Duodenal mucosa (tissue), 2 donors: ENCODE data around the gene DNAI4.

Experiments used
- H3K27ac ChIP-seq: one replicate; pipeline ENCODE4 v1.7.0; 2013; ENCODE audit warnings: low read depth, low read length
- H3K27me3 ChIP-seq, 2 donors: one replicate each; pipeline ENCODE4 v1.7.0; 2013; ENCODE audit warnings: low read length in 2 of 2, control low read depth in 1 of 2; ENCODE audit not compliant: insufficient read depth in 2 of 2, control insufficient read depth in 1 of 2
- H3K36me3 ChIP-seq, 2 donors: one replicate each; pipeline ENCODE4 v1.7.0; 2013; ENCODE audit warnings: low read length in 2 of 2, control low read depth in 1 of 2; ENCODE audit not compliant: insufficient read depth in 2 of 2, control insufficient read depth in 1 of 2
- H3K4me1 ChIP-seq, 2 donors: one replicate each; pipeline ENCODE4 v1.7.0; 2013; ENCODE audit warnings: low read length in 2 of 2, control low read depth in 1 of 2; ENCODE audit not compliant: insufficient read depth in 2 of 2, control insufficient read depth in 1 of 2
- H3K4me3 ChIP-seq, 2 donors: one replicate each; pipeline ENCODE4 v1.7.0; 2013; ENCODE audit warnings: low read length in 2 of 2, low read depth in 1 of 2
- H3K9ac ChIP-seq, 2 donors: one replicate each; pipeline ENCODE4 v1.7.0; 2013; ENCODE audit warnings: low read length in 2 of 2, low read depth in 1 of 2
- H3K9me3 ChIP-seq, 2 donors: one replicate each; pipeline ENCODE4 v1.7.0; 2013; ENCODE audit warnings: low read length in 2 of 2, control low read depth in 1 of 2; ENCODE audit not compliant: control insufficient read depth in 1 of 2

The DNAI4 gene

DNA sequence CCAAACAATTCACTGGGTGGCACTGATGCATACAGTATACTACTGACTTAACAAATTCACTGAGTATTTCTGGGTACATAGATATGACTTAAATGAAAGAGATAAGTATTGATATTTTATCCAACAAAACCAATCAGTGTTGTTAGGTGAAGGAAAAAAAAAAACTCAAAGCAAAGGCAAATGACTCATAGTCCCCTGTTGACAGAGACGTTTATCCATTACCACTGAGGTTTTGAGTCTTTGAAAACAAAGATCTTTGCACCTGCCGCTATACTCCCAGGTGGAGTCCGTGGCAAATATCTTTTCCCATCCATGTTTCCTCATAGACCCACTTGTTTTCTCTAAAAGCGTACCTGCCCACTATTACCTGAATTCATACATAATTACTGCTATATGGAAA is 154.0 kb downstream of the DNAI4 start:
- Histone ChIP-seq H3K4me1 (no peaks in the 10 kb centered on the region), H3K4me3 (no peak overlapping the region), H3K27me3 (no peaks in the 10 kb centered on the region), H3K9me3 (no peaks in the 10 kb centered on the region), H3K27ac (no peak overlapping the region), H3K9ac (no peak overlapping the region), H3K36me3 (no peaks in the 10 kb centered on the region)

DNA sequence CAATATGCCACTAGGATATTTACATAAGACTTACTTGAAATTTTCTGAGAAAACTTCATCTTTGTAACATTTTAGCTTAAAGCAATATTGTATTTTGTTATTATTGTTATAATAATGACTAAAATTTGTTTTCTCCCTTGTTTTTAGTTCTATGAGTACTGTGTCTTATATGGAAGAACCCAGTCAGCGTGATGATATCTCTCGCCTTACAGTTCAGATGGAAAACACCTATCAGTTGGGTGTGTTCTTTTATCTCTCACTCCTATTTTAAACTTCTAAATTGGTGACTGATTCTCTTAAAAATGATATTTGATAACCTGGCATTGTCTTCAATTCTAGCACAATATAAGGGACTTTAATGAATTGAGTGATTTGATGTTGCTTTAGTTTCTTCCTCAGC is 154.4 kb downstream of the DNAI4 start:
- Histone ChIP-seq H3K27ac (no peak overlapping the region), H3K9me3 (no peaks in the 10 kb centered on the region), H3K4me3 (no peak overlapping the region), H3K9ac (no peak overlapping the region), H3K27me3 (no peaks in the 10 kb centered on the region), H3K4me1 (no peaks in the 10 kb centered on the region), H3K36me3 (no peaks in the 10 kb centered on the region)

DNA sequence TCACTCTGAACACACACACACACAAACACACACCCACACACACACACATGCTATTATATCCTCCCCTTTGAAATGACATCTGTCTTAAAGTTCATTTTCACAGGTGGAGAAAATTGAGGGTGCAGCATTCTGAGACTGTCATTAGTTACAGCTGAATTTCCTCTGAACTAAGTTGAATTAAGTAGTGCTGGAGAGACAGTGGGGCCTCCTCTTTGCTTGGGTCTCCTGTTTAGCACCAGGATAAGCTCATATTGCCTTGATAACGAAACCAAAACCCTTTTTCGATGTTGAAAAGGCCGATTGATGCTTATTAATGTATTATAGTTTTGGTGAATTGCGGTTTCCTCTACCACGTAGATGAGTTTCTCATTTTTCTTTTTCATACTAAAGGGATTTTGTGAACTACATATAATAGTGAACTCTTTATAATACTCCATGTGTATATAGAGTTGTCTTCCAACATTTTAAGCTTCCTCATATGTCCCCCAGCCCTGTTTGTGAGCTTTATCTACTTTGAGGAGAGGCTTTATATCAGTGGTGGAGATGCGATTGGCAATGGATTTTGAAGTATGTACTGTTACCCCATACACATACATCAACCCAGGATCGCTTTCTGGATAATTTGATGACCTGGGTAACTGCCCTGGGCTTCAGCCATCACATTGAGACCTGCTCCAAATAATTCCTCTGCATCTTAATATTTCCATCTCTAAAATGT is 155.0 kb downstream of the DNAI4 start:
- Histone ChIP-seq H3K4me1 (no peaks in the 10 kb centered on the region), H3K36me3 (no peaks in the 10 kb centered on the region), H3K4me3 (no peak overlapping the region), H3K9me3 (no peaks in the 10 kb centered on the region), H3K27me3 (no peaks in the 10 kb centered on the region), H3K27ac (no peak overlapping the region), H3K9ac (no peak overlapping the region)

DNA sequence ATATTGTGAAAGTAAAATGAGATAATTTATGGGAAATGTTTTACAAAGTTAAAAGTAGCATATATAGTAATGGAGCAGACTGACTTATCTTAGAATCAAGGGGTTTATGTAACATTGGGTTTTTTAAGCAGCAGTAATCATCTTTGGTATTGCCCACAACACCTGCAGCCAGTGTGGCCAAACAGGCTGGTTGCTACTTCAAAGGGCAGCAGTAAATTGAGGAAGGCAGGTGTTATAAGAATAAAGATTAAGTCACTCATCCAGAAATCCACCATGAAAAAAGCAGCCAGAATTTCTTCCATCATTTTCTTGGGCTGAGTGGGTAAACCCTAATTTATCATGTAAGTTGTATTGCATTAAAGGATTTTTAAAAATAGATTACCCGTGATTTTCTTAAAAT is 155.7 kb downstream of the DNAI4 start:
- Histone ChIP-seq H3K27me3 (no peaks in the 10 kb centered on the region), H3K36me3 (no peaks in the 10 kb centered on the region), H3K4me3 (no peak overlapping the region), H3K27ac (no peak overlapping the region), H3K4me1 (no peaks in the 10 kb centered on the region), H3K9me3 (no peaks in the 10 kb centered on the region), H3K9ac (no peak overlapping the region)

DNA sequence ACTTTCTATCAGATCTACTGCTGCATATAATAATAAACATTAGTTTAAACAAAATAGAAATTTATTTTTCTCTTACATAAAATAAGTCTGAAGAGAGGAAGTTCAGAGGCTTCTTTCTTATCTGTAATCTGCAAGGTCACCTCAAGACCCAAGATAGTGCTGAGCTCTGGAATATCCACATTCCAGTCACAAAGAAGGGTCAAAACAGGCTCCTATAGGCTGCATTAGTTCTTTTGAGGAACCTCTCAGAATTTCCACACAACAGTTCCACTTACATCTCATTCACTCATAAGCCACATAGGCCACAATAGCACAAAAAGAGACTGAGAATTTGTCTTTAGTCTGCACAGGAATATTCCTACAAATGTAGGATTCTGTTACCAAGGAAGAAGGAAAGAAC is 157.0 kb downstream of the DNAI4 start:
- Histone ChIP-seq H3K27me3 (no peaks in the 10 kb centered on the region), H3K4me3 (no peak overlapping the region), H3K36me3 (no peaks in the 10 kb centered on the region), H3K9me3 (no peaks in the 10 kb centered on the region), H3K27ac (no peak overlapping the region), H3K4me1 (no peaks in the 10 kb centered on the region), H3K9ac (no peak overlapping the region)

DNA sequence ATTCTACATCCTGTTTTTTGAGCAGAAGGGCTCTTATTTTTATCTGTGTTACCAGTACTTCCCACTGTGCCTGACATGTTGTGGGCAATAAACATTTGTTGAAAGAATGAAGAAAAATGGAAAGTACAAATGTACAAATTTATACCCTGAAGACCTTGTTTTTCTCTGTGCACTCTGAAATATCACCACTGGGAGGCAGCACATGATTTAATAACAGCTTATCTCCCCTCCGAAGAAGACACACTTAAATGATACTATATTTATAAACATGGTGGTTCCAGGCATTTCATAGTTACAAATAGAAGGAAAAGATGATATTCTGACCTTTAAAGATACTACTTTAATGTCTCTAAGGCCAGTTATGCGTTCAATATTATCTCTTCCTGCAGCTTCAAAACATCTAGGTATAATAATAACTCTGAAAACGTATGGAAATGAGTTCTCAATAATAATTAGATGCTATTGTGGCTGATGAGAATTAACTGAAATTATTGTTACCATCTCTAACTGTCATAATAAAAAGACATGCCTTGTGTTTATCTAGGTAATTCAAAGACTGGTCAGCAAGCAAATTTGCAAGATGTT is 159.6 kb downstream of the DNAI4 start:
- Histone ChIP-seq H3K9ac (no peak overlapping the region), H3K27ac (no peak overlapping the region), H3K36me3 (no peaks in the 10 kb centered on the region), H3K4me3 (no peak overlapping the region), H3K9me3 (no peaks in the 10 kb centered on the region), H3K27me3 (no peaks in the 10 kb centered on the region), H3K4me1 (no peaks in the 10 kb centered on the region)
